ENCODE measurements around the gene MPPED2. TPM values are rescaled to one million over a fixed set of nuclear protein-coding genes. Genes with fewer than 3 reads are reported as not detected.

Gene MPPED2
- total and polyA plus RNA-seq, 2 donors from 2014 or later, result 10.8 to 12.9 TPM

GRCh38 chr11:30387891-30388861, 198.0 kb downstream of the MPPED2 start:
- no peak overlapping the region for H3K9ac ChIP-seq (ENCODE audit: low read length in 3 of 3)
- peaks cover 4 to 15% (median 11%) of the 10 kb centered on the region in 3 donors for H3K4me1 ChIP-seq (ENCODE audit: control insufficient read depth in 2 of 3, insufficient read depth in 2 of 3, low read depth in 1 of 3, low read length in 3 of 3)
- H3K27me3 ChIP-seq (ENCODE audit: control insufficient read depth, insufficient read depth, low read length), result no peaks in the 10 kb centered on the region
- no peak for FAIRE-seq
- no peaks in the 10 kb centered on the region for H3K9me3 ChIP-seq (ENCODE audit: control insufficient read depth in 2 of 3, insufficient read depth in 1 of 3, low read length in 3 of 3)
- H3K36me3 ChIP-seq (ENCODE audit: control insufficient read depth in 2 of 3, insufficient read depth in 3 of 3, low read length in 3 of 3), result no peaks in the 10 kb centered on the region
- TF ChIP-seq CTCF (IDR thresholded peaks at IDR 0.05; ENCODE audit: borderline replicate concordance, extremely low read depth, insufficient read depth), result no peak
- H3K4me3 ChIP-seq (ENCODE audit: low read length in 3 of 3), result no peak overlapping the region
- no peak overlapping the region for H3K27ac ChIP-seq (ENCODE audit: low read depth in 2 of 2, low read length in 2 of 2)
- DNase-seq, result no peak
- intact Hi-C loops (cut with DNase I), result no loop called here

GRCh38 chr11:30381879-30382278, 204.3 kb downstream of the MPPED2 start:
- DNase-seq (no peak), FAIRE-seq (no peak)
- Histone ChIP-seq H3K4me1 (ENCODE audit: control insufficient read depth in 2 of 3, insufficient read depth in 2 of 3, low read depth in 1 of 3, low read length in 3 of 3) (no peaks in the 10 kb centered on the region), H3K27me3 (ENCODE audit: control insufficient read depth, insufficient read depth, low read length) (no peaks in the 10 kb centered on the region), H3K4me3 (ENCODE audit: low read length in 3 of 3) (no peak overlapping the region), H3K27ac (ENCODE audit: low read depth in 2 of 2, low read length in 2 of 2) (no peak overlapping the region), H3K9me3 (ENCODE audit: control insufficient read depth in 2 of 3, insufficient read depth in 1 of 3, low read length in 3 of 3) (no peaks in the 10 kb centered on the region), H3K36me3 (ENCODE audit: control insufficient read depth in 2 of 3, insufficient read depth in 3 of 3, low read length in 3 of 3) (no peaks in the 10 kb centered on the region), H3K9ac (ENCODE audit: low read length in 3 of 3) (no peak overlapping the region)
- intact Hi-C loops (cut with DNase I), result no loop called here
- TF ChIP-seq CTCF (IDR thresholded peaks at IDR 0.05; ENCODE audit: borderline replicate concordance, extremely low read depth, insufficient read depth), result no peak

DNA sequence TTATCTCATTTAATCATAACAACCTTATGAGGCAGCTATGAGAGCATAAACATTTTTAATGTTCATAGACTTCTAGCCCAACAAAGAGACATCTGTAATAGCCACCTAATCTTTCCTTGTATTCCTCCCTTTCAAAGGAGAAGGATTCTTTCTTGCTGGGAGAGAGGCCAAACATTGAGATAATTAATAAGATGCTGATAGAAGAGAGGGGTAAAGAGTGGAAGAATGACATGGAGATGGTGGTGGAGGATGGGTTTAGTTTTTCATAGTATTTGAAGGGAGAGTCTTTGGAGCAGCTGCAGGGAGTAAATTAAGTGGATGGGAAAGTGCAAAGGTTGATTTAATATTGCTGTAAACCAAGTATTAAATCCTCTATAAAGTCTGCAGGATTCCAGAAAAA, 205.3 kb downstream of the MPPED2 start:
- intact Hi-C loops (cut with DNase I), result no loop called here
- no peak for DNase-seq

More for the DNA sequence above, 205.3 kb downstream of the MPPED2 start:
- Histone ChIP-seq H3K4me3 (ENCODE audit: low read length in 3 of 3) (no peak overlapping the region), H3K9me3 (ENCODE audit: control insufficient read depth in 2 of 3, insufficient read depth in 1 of 3, low read length in 3 of 3) (no peaks in the 10 kb centered on the region), H3K9ac (ENCODE audit: low read length in 3 of 3) (no peak overlapping the region), H3K27me3 (ENCODE audit: control insufficient read depth, insufficient read depth, low read length) (no peaks in the 10 kb centered on the region), H3K27ac (ENCODE audit: low read depth in 2 of 2, low read length in 2 of 2) (no peak overlapping the region), H3K4me1 (ENCODE audit: control insufficient read depth in 2 of 3, insufficient read depth in 2 of 3, low read depth in 1 of 3, low read length in 3 of 3) (no peaks in the 10 kb centered on the region), H3K36me3 (ENCODE audit: control insufficient read depth in 2 of 3, insufficient read depth in 3 of 3, low read length in 3 of 3) (no peaks in the 10 kb centered on the region)
- TF ChIP-seq CTCF (IDR thresholded peaks at IDR 0.05; ENCODE audit: borderline replicate concordance, extremely low read depth, insufficient read depth), result no peak
- FAIRE-seq, result no peak
